ENCODE data around the gene RPS16.
"Not testable (repeated sequence)": the region's sequence is repeated elsewhere in the genome, so short reads cannot be mapped to it uniquely, and the experiment has no call there.

DNA sequence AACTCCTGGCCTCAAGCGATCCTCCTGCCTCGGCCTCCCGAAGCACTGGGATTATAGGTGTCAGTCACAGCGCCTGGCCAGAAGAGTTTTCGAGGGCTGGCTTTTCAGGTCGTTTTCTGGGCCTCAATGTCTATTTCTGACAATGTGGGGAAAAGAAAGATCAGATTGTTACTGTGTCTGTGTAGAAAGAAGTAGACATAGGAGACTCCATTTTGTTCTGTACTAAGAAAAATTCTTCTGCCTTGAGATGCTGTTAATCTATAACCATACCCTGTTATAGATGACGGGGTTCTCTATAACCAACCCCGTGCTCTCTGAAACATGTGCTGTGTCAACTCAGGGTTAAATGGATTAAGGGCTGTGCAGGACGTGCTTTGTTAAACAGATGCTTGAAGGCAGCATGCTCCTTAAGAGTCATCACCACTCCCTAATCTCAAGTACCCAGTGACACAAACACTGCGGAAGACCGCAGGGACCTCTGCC is 43.6 kb upstream of the RPS16 start:
- not testable (repeated sequence) for TF ChIP-seq GABPA (IDR thresholded peaks at IDR 0.05; ENCODE audit: borderline replicate concordance, insufficient read depth, low read length); NRF1 (IDR thresholded peaks at IDR 0.05; ENCODE audit: low read depth, low read length)

Measured in H1 (cell line).